H1 (cell line): ENCODE results near the gene SLC26A4. TPM values are rescaled to one million over a fixed set of nuclear protein-coding genes. Genes with fewer than 3 reads are reported as not detected.

Experiments used
- CTCF ChIA-PET: fragments of 300-600 bp; sonication (Branson Sonifier 250); formaldehyde crosslinking; loops from one replicate; lab custom pipeline; 2021; ENCODE audit not compliant: partially characterized antibody; lab: Charles Lee
- POLR2A ChIA-PET: fragments of 300-600 bp; sonication (Branson Sonifier 250); formaldehyde crosslinking; loops from one replicate; lab custom pipeline; 2021; ENCODE audit warnings: inconsistent platforms; ENCODE audit not compliant: partially characterized antibody; lab: Charles Lee
- DNase-seq, 2 experiments: peaks; one replicate each; pipeline versions ENCODE4 v3.0.0 to v3.0.0-alpha.2; 2010 to 2022; ENCODE audit warnings: low spot score in 2 of 2, low read depth in 1 of 2, mixed read lengths in 1 of 2
- FAIRE-seq: peaks from 2 replicates; lab custom pipeline; 2011; peaks lifted over from hg19 to GRCh38; lab: Jason Lieb, UNC
- H2AFZ ChIP-seq: 2 replicates; pipeline ENCODE4 v1.8.1; 2012; ENCODE audit warnings: low read length, inconsistent platforms
- H2AK5ac ChIP-seq: 2 replicates; pipeline ENCODE4 v1.6.1; 2013; ENCODE audit warnings: low read depth, low read length
- H2BK120ac ChIP-seq: replicated peaks from 2 replicates; pipeline ENCODE3; 2013; ENCODE audit warnings: low read depth, low read length, inconsistent platforms
- H2BK12ac ChIP-seq: 2 replicates; pipeline ENCODE4 v1.6.1; 2013; ENCODE audit warnings: low read depth, low read length
- H2BK15ac ChIP-seq: 2 replicates; pipeline ENCODE4 v1.6.1; 2013; ENCODE audit warnings: low read length
- H2BK20ac ChIP-seq: 2 replicates; pipeline ENCODE4 v1.6.1; 2013; ENCODE audit warnings: low read length
- H2BK5ac ChIP-seq: 2 replicates; pipeline ENCODE4 v1.6.1; 2013; ENCODE audit warnings: low read depth, low read length
- H3K14ac ChIP-seq: 2 replicates; pipeline ENCODE4 v1.6.1; 2013; ENCODE audit warnings: inconsistent platforms; ENCODE audit not compliant: insufficient read length
- H3K18ac ChIP-seq: 2 replicates; pipeline ENCODE4 v1.6.1; 2013; ENCODE audit warnings: low read length; ENCODE audit errors: extremely low read depth
- H3K23ac ChIP-seq: 2 replicates; pipeline ENCODE4 v1.6.1; 2013; ENCODE audit warnings: inconsistent platforms; ENCODE audit not compliant: insufficient read length
- H3K23me2 ChIP-seq: 2 replicates; pipeline ENCODE4 v1.6.1; 2013; ENCODE audit warnings: low read depth, low read length
- H3K27ac ChIP-seq: 2 replicates; pipeline ENCODE4 v1.6.1; 2011; ENCODE audit warnings: low read depth, low read length, inconsistent platforms
- H3K27me3 ChIP-seq, 4 experiments: replicated peaks in 1 of 4; 1 replicate in 1 of 4; 2 replicates in 3 of 4; pipeline versions ENCODE4 v1.6.1 to v1.8.1; 2011 to 2013; ENCODE audit warnings: low read length in 3 of 4, mild to moderate bottlenecking in 3 of 4, inconsistent platforms in 2 of 4, mixed read lengths in 2 of 4, moderate library complexity in 1 of 4; ENCODE audit not compliant: control insufficient read depth in 3 of 4, insufficient read depth in 3 of 4; ENCODE audit errors: extremely low read depth in 1 of 4
- H3K36me3 ChIP-seq, 4 experiments: 2 replicates each; pipeline versions ENCODE4 v1.6.1 to v1.8.1; 2011 to 2013; ENCODE audit warnings: mild to moderate bottlenecking in 4 of 4, low read length in 3 of 4, moderate library complexity in 2 of 4, control low read depth in 1 of 4, inconsistent platforms in 1 of 4; ENCODE audit not compliant: insufficient read depth in 4 of 4, control insufficient read depth in 2 of 4
- H3K4ac ChIP-seq: replicated peaks from 2 replicates; pipeline ENCODE3; 2013; ENCODE audit warnings: low read length, low read depth, mixed read lengths, inconsistent platforms; ENCODE audit not compliant: insufficient read length
- H3K4me1 ChIP-seq, 4 experiments: replicated peaks in 1 of 4; 1 replicate in 1 of 4; 2 replicates in 3 of 4; pipeline versions ENCODE4 v1.6.1 to v1.8.1; 2011 to 2013; ENCODE audit warnings: low read length in 3 of 4, inconsistent platforms in 2 of 4, mixed read lengths in 1 of 4; ENCODE audit not compliant: insufficient read depth in 4 of 4, control insufficient read depth in 3 of 4
- H3K4me2 ChIP-seq, 2 experiments: 2 replicates each; pipeline versions ENCODE4 v1.6.1 to v1.8.1; 2011 to 2013; ENCODE audit warnings: low read depth in 2 of 2, low read length in 2 of 2, control low read depth in 1 of 2, inconsistent platforms in 1 of 2, mild to moderate bottlenecking in 1 of 2; ENCODE audit not compliant: insufficient read depth in 1 of 2
- H3K4me3 ChIP-seq, 4 experiments: fragments of 200-600, 300-600 bp in 1 of 4; sonication (generic), shearing (Covaris generic), sonication (Bioruptor Twin) in 1 of 4; 2 replicates each; pipeline versions ENCODE4 v1.5.1 to v1.8.1; 2011 to 2016; ENCODE audit warnings: low read length in 4 of 4, low read depth in 3 of 4, control low read depth in 2 of 4, inconsistent platforms in 2 of 4, mild to moderate bottlenecking in 2 of 4, mixed read lengths in 1 of 4, moderate library complexity in 1 of 4; ENCODE audit not compliant: insufficient read depth in 2 of 4; ENCODE audit errors: extremely low read depth in 1 of 4
- H3K56ac ChIP-seq: replicated peaks from 2 replicates; pipeline ENCODE3; 2013; ENCODE audit warnings: low read depth, mild to moderate bottlenecking, mixed read lengths, low read length, inconsistent platforms; ENCODE audit not compliant: insufficient read length
- H3K79me1 ChIP-seq: 2 replicates; pipeline ENCODE4 v1.6.1; 2013; ENCODE audit warnings: low read depth, low read length, control low read depth
- H3K79me2 ChIP-seq, 2 experiments: 2 replicates each; pipeline versions ENCODE4 v1.6.1 to v1.8.1; 2012 to 2013; ENCODE audit warnings: low read length in 2 of 2, mild to moderate bottlenecking in 2 of 2, inconsistent platforms in 1 of 2; ENCODE audit not compliant: insufficient read depth in 2 of 2, control insufficient read depth in 1 of 2
- H3K9ac ChIP-seq, 4 experiments: replicated peaks in 1 of 4; 1 replicate in 1 of 4; 2 replicates in 3 of 4; pipeline versions ENCODE4 v1.6.1 to v1.8.1; 2011 to 2013; ENCODE audit warnings: low read depth in 3 of 4, low read length in 3 of 4, control low read depth in 2 of 4, mild to moderate bottlenecking in 2 of 4, moderate library complexity in 2 of 4, inconsistent platforms in 1 of 4; ENCODE audit errors: extremely low read depth in 1 of 4
- H3K9me3 ChIP-seq, 2 experiments: 2 replicates each; pipeline versions ENCODE4 v1.6.1 to v1.8.1; 2012 to 2013; ENCODE audit warnings: mild to moderate bottlenecking in 2 of 2, moderate library complexity in 2 of 2, control low read depth in 1 of 2, inconsistent platforms in 1 of 2, low read depth in 1 of 2, low read length in 1 of 2, mixed read lengths in 1 of 2; ENCODE audit not compliant: insufficient read depth in 2 of 2
- H4K20me1 ChIP-seq, 2 experiments: replicated peaks in 1 of 2; 2 replicates each; pipeline versions ENCODE3 to v1.8.1; 2011 to 2013; ENCODE audit warnings: inconsistent platforms in 2 of 2, low read length in 2 of 2, mild to moderate bottlenecking in 1 of 2; ENCODE audit not compliant: insufficient read depth in 2 of 2, control insufficient read depth in 1 of 2
- H4K5ac ChIP-seq: 2 replicates; pipeline ENCODE4 v1.6.1; 2013; ENCODE audit warnings: low read length, low read depth, mixed read lengths, inconsistent platforms; ENCODE audit not compliant: insufficient read length
- H4K8ac ChIP-seq: 2 replicates; pipeline ENCODE4 v1.8.0; 2013; ENCODE audit warnings: mild to moderate bottlenecking, moderate library complexity, low read length, inconsistent platforms; ENCODE audit not compliant: insufficient read depth; ENCODE audit errors: extremely low read depth
- H4K91ac ChIP-seq: replicated peaks from 2 replicates; pipeline ENCODE3; 2013; ENCODE audit warnings: low read length, mixed read lengths, inconsistent platforms; ENCODE audit not compliant: insufficient read length
- FOSL1 ChIP-seq: IDR thresholded peaks from 2 replicates; pipeline ENCODE4 v1.6.1; 2011; ENCODE audit warnings: mild to moderate bottlenecking, low read depth, low read length, moderate library complexity; ENCODE audit not compliant: insufficient read depth
- WGBS, 2 experiments: shearing (Covaris generic) in 1 of 2; methylation state at CpG; one replicate each; pipeline versions ENCODE4 v1.1.6 to v1.1.7; 2013 to 2015; ENCODE audit warnings: low lambda C conversion rate in 2 of 2, mixed read lengths in 2 of 2, inconsistent platforms in 1 of 2, low coverage in 1 of 2, missing lambda C conversion rate in 1 of 2; ENCODE audit not compliant: insufficient replicate concordance in 2 of 2, insufficient coverage in 1 of 2, insufficient read length in 1 of 2; ENCODE audit errors: extremely low coverage in 1 of 2, missing lambda C conversion rate in 1 of 2; 5-methylcytosine and 5-hydroxymethylcytosine counted together
- polyA plus RNA-seq, 7 experiments: library from polyadenylated mRNA; depleted of rRNA in 3 of 7; stranded (reverse) in 5 of 7; unstranded in 2 of 7; fragments of >200 nt in 5 of 7; fragments of 200-250 nt in 2 of 7; gene quantifications; 1 replicate in 5 of 7; 2 replicates in 1 of 7; 4 replicates in 1 of 7; pipeline versions ENCODE4 v1.2.1 to v1.2.3, GENCODE V29; 2011 to 2013; ENCODE audit warnings: missing spikeins in 2 of 7, mixed read lengths in 2 of 7
- total RNA-seq: library from RNA; stranded (reverse); fragmentation: NEBNext Ultra II Directional; extraction: Animal tissue kit (Norgen Biotek cat#: 25700); gene quantifications from 2 replicates; pipeline ENCODE4 v1.2.1, GENCODE V29; 2021
- TF ChIP-seq, protein P1 (sequence below): IDR thresholded peaks from 2 replicates; pipeline ENCODE4 v1.6.1; 2011; ENCODE audit warnings: low read depth, mild to moderate bottlenecking, low read length; ENCODE audit not compliant: insufficient read depth

SLC26A4 gene
- total and polyA plus RNA-seq, 2 of the 8 experiments (the other 6 are each of a cell fraction or from before 2014, with no cell fraction given), result 0.11 to 0.35 TPM

DNA sequence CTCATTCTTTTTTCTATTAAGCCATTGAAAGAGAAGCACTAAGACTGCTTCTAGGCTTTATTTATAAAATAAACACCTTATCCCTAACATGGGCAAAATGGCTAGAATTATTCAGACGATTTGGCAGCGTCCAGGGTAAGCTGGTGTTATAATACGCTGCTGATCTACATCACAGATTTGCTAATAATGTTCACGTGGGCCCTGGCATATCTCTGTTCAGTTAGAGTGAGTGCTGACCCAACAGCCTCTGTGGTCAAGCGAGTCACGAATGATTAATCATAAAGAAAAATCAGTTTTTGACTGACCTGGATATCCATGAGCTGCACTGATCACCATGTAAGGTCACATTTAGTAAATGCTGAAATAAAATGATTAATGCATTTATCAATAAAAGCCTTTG lies 54.9 kb downstream of the SLC26A4 start:
- Histone ChIP-seq H3K79me1 (no peaks in the 10 kb centered on the region), H4K8ac (no peak overlapping the region), H3K18ac (no peak overlapping the region), H3K56ac (no peak overlapping the region), H2BK120ac (no peak overlapping the region), H4K20me1 (no peaks in the 10 kb centered on the region), H3K23me2 (no peaks in the 10 kb centered on the region), H3K36me3 (no peaks in the 10 kb centered on the region), H3K4me2 (no peak overlapping the region), H3K9ac (no peak overlapping the region), H3K27me3 (no peaks in the 10 kb centered on the region), H2BK5ac (no peak overlapping the region), H2AFZ (no peak overlapping the region), H3K27ac (no peak overlapping the region), H3K79me2 (no peaks in the 10 kb centered on the region), H3K9me3 (no peaks in the 10 kb centered on the region), H3K4me3 (no peak overlapping the region), H2AK5ac (no peak overlapping the region), H3K14ac (no peak overlapping the region), H2BK15ac (no peak overlapping the region), H3K4ac (no peak overlapping the region), H3K23ac (no peak overlapping the region), H4K91ac (no peak overlapping the region), H2BK12ac (no peak overlapping the region), H3K4me1 (no peaks in the 10 kb centered on the region), H4K5ac (no peak overlapping the region), H2BK20ac (no peak overlapping the region)
- FAIRE-seq, result no peak
- TF ChIP-seq, protein P1, sequence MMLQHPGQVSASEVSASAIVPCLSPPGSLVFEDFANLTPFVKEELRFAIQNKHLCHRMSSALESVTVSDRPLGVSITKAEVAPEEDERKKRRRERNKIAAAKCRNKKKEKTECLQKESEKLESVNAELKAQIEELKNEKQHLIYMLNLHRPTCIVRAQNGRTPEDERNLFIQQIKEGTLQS, result no peak
- TF ChIP-seq FOSL1, result no peak
- DNase-seq, result no peak
- 83% methylated on average over 6 of the region's 6 CpGs; no CpG with 5 or more reads in 1 of the 2 experiments for WGBS, 2 experiments
- ChIA-PET POLR2A (no interaction called here), CTCF (no interaction called here)
